HepG2 (cell line): ENCODE results near the gene WDR76. TPM values are rescaled to one million over a fixed set of nuclear protein-coding genes. Genes with fewer than 3 reads are reported as not detected.

Experiments used
- CC2D1A ChIP-seq: sonication (generic); formaldehyde crosslinking; IDR thresholded peaks from 2 replicates; pipeline ENCODE4 v1.8.1; 2023; ENCODE audit warnings: mild to moderate bottlenecking, missing genetic modification reagents
- CCAR2 ChIP-seq: fragments of 200-400 bp; formaldehyde crosslinking; optimal IDR thresholded peaks from 2 replicates; pipeline ENCODE3; 2018; ENCODE audit warnings: low read depth, mild to moderate bottlenecking, low read length, moderate library complexity
- CREB1 ChIP-seq, 2 experiments: fragments of 450-650 bp in 1 of 2; IDR thresholded peaks; 2 replicates each; pipeline ENCODE4 v1.6.1; 2016 to 2017; ENCODE audit warnings: control low read depth in 1 of 2, mild to moderate bottlenecking in 1 of 2, missing compliant biosample characterization in 1 of 2, missing genetic modification characterization in 1 of 2
- CREB3 ChIP-seq: sonication (generic); formaldehyde crosslinking; IDR thresholded peaks from 2 replicates; pipeline ENCODE4 v1.5.0; 2020; ENCODE audit warnings: missing genetic modification reagents
- E2F1 ChIP-seq: sonication (generic); formaldehyde crosslinking; IDR thresholded peaks from 2 replicates; pipeline ENCODE4 v1.5.0; 2020; ENCODE audit warnings: missing genetic modification reagents
- HCFC1 ChIP-seq: fragments of 150-350 bp; IDR thresholded peaks from 2 replicates; pipeline ENCODE4 v1.6.1; 2014; ENCODE audit warnings: low read depth, low read length
- HNRNPK ChIP-seq: fragments of 200-400 bp; formaldehyde crosslinking; IDR thresholded peaks from 2 replicates; pipeline ENCODE4 v1.6.1; 2018; ENCODE audit warnings: low read length, low read depth, moderate library complexity, mild to moderate bottlenecking; ENCODE audit not compliant: poor library complexity, severe bottlenecking
- HOXA3 ChIP-seq: sonication (generic); formaldehyde crosslinking; IDR thresholded peaks from 2 replicates; pipeline ENCODE4 v1.5.0; 2020; ENCODE audit warnings: missing genetic modification reagents
- KMT2A ChIP-seq: sonication (generic); formaldehyde crosslinking; IDR thresholded peaks from 2 replicates; pipeline ENCODE4 v1.4.0; 2020; ENCODE audit warnings: missing genetic modification reagents
- MBD4 ChIP-seq: IDR thresholded peaks from 2 replicates; pipeline ENCODE4 v1.6.1; 2012; ENCODE audit warnings: low read length, inconsistent platforms, borderline replicate concordance
- MED8 ChIP-seq: sonication (generic); formaldehyde crosslinking; IDR thresholded peaks from 2 replicates; pipeline ENCODE4 v1.8.1; 2023; ENCODE audit warnings: mild to moderate bottlenecking, missing genetic modification reagents; ENCODE audit not compliant: insufficient replicate concordance
- MTERF4 ChIP-seq: sonication (generic); formaldehyde crosslinking; IDR thresholded peaks from 2 replicates; pipeline ENCODE4 v1.8.0; 2023; ENCODE audit warnings: mild to moderate bottlenecking, missing genetic modification reagents
- PAXIP1 ChIP-seq: sonication (generic); formaldehyde crosslinking; conservative IDR thresholded peaks from 2 replicates; pipeline ENCODE4 v1.4.0; 2020; ENCODE audit warnings: mild to moderate bottlenecking, missing genetic modification reagents, moderate library complexity
- SIN3B ChIP-seq: fragments of 150-350 bp; IDR thresholded peaks from 2 replicates; pipeline ENCODE4 v1.6.1; 2014; ENCODE audit warnings: low read length
- SKI ChIP-seq: fragments of 450-650 bp; IDR thresholded peaks from one replicate; pipeline ENCODE4 v1.6.1; 2018; ENCODE audit warnings: mild to moderate bottlenecking; ENCODE audit not compliant: partially characterized antibody
- SNAI1 ChIP-seq: sonication (generic); formaldehyde crosslinking; IDR thresholded peaks from 2 replicates; pipeline ENCODE4 v1.5.0; 2020; ENCODE audit warnings: mild to moderate bottlenecking, missing genetic modification reagents, borderline replicate concordance
- YEATS4 ChIP-seq: sonication (generic); formaldehyde crosslinking; IDR thresholded peaks from 2 replicates; pipeline ENCODE4 v1.4.0; 2020; ENCODE audit warnings: missing genetic modification reagents, borderline replicate concordance
- ZMYM3 ChIP-seq: sonication (generic); formaldehyde crosslinking; IDR thresholded peaks from 2 replicates; pipeline ENCODE4 v1.5.1; 2020; ENCODE audit warnings: mild to moderate bottlenecking, missing genetic modification reagents
- ZNF263 ChIP-seq: sonication (generic); formaldehyde crosslinking; IDR thresholded peaks from 2 replicates; pipeline ENCODE4 v1.4.0; 2020; ENCODE audit warnings: missing genetic modification reagents
- ZNF367 ChIP-seq: sonication (generic); formaldehyde crosslinking; IDR thresholded peaks from 2 replicates; pipeline ENCODE4 v1.4.0; 2020; ENCODE audit warnings: missing genetic modification reagents, borderline replicate concordance
- ZNF460 ChIP-seq: sonication (generic); formaldehyde crosslinking; IDR thresholded peaks from 2 replicates; pipeline ENCODE4 v1.5.1; 2020; ENCODE audit warnings: missing genetic modification reagents, mild to moderate bottlenecking, borderline replicate concordance
- ZNF605 ChIP-seq: sonication (generic); formaldehyde crosslinking; IDR thresholded peaks from 2 replicates; pipeline ENCODE4 v1.8.0; 2022; ENCODE audit warnings: mild to moderate bottlenecking, missing genetic modification reagents
- ZNF891 ChIP-seq: sonication (generic); formaldehyde crosslinking; IDR thresholded peaks from 2 replicates; pipeline ENCODE4 v1.5.0; 2020; ENCODE audit warnings: mild to moderate bottlenecking, missing genetic modification reagents
- polyA plus RNA-seq, 8 experiments: library from polyadenylated mRNA; depleted of rRNA in 3 of 8; stranded (reverse) in 7 of 8; unstranded in 1 of 8; fragments of >200 nt; fragmentation: Illumina TruSeq in 4 of 8; extraction: Trizol in 4 of 8; gene quantifications; 2 replicates each; pipeline versions ENCODE4 v1.2.1 to v1.2.3, GENCODE V29; 2011 to 2016; ENCODE audit warnings: low read depth in 4 of 8, missing spikeins in 1 of 8, mixed read lengths in 1 of 8; ENCODE audit not compliant: insufficient read depth in 1 of 8
- total RNA-seq, 5 experiments: library from RNA; depleted of rRNA; stranded (reverse); fragments of >200 nt; fragmentation: Illumina TruSeq; extraction: Trizol; gene quantifications; 2 replicates each; pipeline ENCODE4 v1.2.3, GENCODE V29; 2016; ENCODE audit warnings: low read depth in 1 of 5

WDR76 gene
- total and polyA plus RNA-seq, 2 of the 13 experiments (the other 11 are each of a cell fraction or from before 2014, with no cell fraction given): 1.1 to 9.7 TPM

- TF ChIP-seq HOXA3 (CRISPR knock-in tag) (0 out of 2 replicates have a peak, but pooled peaks have one; percentile 32), MED8 (CRISPR knock-in tag) (no peak), CC2D1A (CRISPR knock-in tag) (no peak), MBD4 (no peak), ZNF367 (CRISPR knock-in tag) (no peak), SKI (peak; percentile 14), KMT2A (CRISPR knock-in tag) (peak; percentile 50), HNRNPK (no peak), PAXIP1 (no peak), CCAR2 (no peak), CREB3 (CRISPR knock-in tag) (no peak), ZNF605 (CRISPR knock-in tag) (0 out of 2 replicates have a peak, but pooled peaks have one; percentile 33), SIN3B (no peak), ZNF460 (CRISPR knock-in tag) (peak; percentile 74), ZNF891 (peak; percentile 38; the same call in 1 of the 2 replicates), ZMYM3 (CRISPR knock-in tag) (no peak), YEATS4 (CRISPR knock-in tag) (peak; percentile 51; the same call in 1 of the 2 replicates), E2F1 (CRISPR knock-in tag) (peak; percentile 91), MTERF4 (no peak), CREB1 (IDR thresholded peaks at IDR 0.05) (no peak), CREB1 (CRISPR knock-in tag; IDR thresholded peaks at IDR 0.05) (no peak), HCFC1 (no peak), SNAI1 (CRISPR knock-in tag) (no peak), ZNF263 (CRISPR knock-in tag) (0 out of 2 replicates have a peak, but pooled peaks have one; percentile 20)
These were observed at the start of gene WDR76 (continued) for GRCh38 chr15:43826508-43827341.
